ENCODE measurements around the gene SMYD3.

SMYD3 gene

DNA sequence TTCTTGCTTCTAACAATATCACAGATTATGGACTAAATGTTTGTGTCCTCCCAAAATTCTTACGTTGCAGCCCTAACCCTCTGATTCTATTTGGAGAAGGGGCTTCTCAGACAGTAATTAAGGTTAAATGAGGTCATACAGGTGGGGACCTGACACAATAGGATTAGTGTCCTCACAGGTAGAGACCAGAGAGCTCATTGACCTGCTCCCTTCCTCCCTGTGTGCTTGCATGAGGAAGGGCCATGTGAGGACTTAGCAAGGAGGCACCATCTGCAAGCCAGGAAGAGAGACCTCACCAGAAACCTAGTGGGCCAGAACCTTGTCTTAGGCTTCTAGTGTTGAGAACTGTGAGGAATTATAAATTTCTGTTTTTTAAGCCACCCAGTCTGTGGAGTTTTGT is 322.6 kb downstream of the SMYD3 start:
- no peaks in the 10 kb centered on the region for H3K36me3 ChIP-seq (ENCODE audit: control insufficient read depth in 5 of 5, insufficient read depth in 5 of 5, low read length in 5 of 5)
- H3K4me1 ChIP-seq (ENCODE audit: control insufficient read depth in 5 of 5, insufficient read depth in 5 of 5, low read length in 5 of 5): no peaks in the 10 kb centered on the region

DNA sequence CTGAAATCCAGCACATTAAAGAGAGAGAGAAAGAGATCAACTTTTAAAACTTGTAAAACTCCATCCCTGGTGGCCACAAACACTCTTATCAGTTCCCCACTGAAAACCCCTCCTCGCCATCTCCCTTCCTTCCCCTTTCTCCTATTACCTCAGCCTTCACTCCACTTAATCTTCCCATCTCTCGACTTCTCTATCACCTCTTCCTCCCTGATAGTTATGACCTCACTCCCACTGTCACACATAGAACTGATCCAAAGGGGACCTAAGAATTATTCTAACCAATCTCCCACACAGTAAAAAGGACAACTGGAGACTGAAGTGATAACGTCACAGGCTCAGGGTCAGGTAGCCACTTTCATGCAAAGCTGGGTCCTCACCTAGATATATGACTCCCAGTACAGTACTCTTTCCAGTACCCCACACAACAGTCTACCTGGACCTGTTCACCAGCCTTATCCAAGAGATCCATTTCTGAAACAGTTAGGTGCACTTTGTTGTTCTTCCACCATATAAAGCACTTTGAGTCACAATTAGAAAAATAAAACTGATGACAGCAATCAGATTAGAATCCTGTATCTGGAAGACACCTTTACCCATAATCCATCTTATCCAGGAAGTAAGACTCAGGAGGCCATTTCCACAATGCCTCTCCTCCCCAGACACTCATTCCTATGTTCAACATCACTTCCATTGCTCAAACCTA is 324.8 kb downstream of the SMYD3 start:
- H3K9me3 ChIP-seq (ENCODE audit: control insufficient read depth in 5 of 5, low read length in 5 of 5): no peaks in the 10 kb centered on the region
- H3K9ac ChIP-seq (ENCODE audit: low read length in 5 of 5): no peak overlapping the region
- no peak overlapping the region for H3K4me3 ChIP-seq (ENCODE audit: low read depth in 1 of 5, low read length in 5 of 5)
- no peaks in the 10 kb centered on the region for H3K27me3 ChIP-seq (ENCODE audit: control insufficient read depth in 5 of 5, insufficient read depth in 4 of 5, low read length in 5 of 5)
- H3K36me3 ChIP-seq (ENCODE audit: control insufficient read depth in 5 of 5, insufficient read depth in 5 of 5, low read length in 5 of 5): no peaks in the 10 kb centered on the region
- H3K27ac ChIP-seq (ENCODE audit: low read depth, low read length): no peak overlapping the region
- no peaks in the 10 kb centered on the region for H3K4me1 ChIP-seq (ENCODE audit: control insufficient read depth in 5 of 5, insufficient read depth in 5 of 5, low read length in 5 of 5)

More for the DNA sequence above, 322.6 kb downstream of the SMYD3 start:
- H3K27ac ChIP-seq (ENCODE audit: low read depth, low read length): no peak overlapping the region
- H3K27me3 ChIP-seq (ENCODE audit: control insufficient read depth in 5 of 5, insufficient read depth in 4 of 5, low read length in 5 of 5): no peaks in the 10 kb centered on the region
- no peak overlapping the region for H3K9ac ChIP-seq (ENCODE audit: low read length in 5 of 5)
- H3K9me3 ChIP-seq (ENCODE audit: control insufficient read depth in 5 of 5, low read length in 5 of 5): no peaks in the 10 kb centered on the region
- no peak overlapping the region for H3K4me3 ChIP-seq (ENCODE audit: low read depth in 1 of 5, low read length in 5 of 5)

DNA sequence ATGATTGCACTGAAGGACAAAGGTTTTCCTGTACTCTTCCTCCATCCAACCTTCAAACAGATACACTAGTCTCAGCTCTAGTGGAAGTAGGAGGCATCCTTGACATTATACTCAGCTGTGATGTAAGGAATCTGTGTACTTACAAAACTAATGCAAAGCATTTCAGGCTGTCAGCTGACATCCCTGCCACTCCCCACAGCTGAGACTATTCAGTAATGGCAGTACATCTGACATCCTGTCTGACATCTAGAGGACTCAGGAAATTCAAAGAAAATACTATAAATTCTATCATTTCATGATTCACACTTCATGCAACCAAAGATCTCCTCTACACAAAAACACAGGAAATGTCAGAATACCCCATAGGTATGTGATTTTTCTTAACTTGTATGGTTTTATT is 325.8 kb downstream of the SMYD3 start:
- Histone ChIP-seq H3K27me3 (ENCODE audit: control insufficient read depth in 5 of 5, insufficient read depth in 4 of 5, low read length in 5 of 5) (no peaks in the 10 kb centered on the region), H3K4me1 (ENCODE audit: control insufficient read depth in 5 of 5, insufficient read depth in 5 of 5, low read length in 5 of 5) (no peaks in the 10 kb centered on the region), H3K36me3 (ENCODE audit: control insufficient read depth in 5 of 5, insufficient read depth in 5 of 5, low read length in 5 of 5) (no peaks in the 10 kb centered on the region), H3K27ac (ENCODE audit: low read depth, low read length) (no peak overlapping the region), H3K9me3 (ENCODE audit: control insufficient read depth in 5 of 5, low read length in 5 of 5) (no peaks in the 10 kb centered on the region), H3K9ac (ENCODE audit: low read length in 5 of 5) (no peak overlapping the region), H3K4me3 (ENCODE audit: low read depth in 1 of 5, low read length in 5 of 5) (no peak overlapping the region)

DNA sequence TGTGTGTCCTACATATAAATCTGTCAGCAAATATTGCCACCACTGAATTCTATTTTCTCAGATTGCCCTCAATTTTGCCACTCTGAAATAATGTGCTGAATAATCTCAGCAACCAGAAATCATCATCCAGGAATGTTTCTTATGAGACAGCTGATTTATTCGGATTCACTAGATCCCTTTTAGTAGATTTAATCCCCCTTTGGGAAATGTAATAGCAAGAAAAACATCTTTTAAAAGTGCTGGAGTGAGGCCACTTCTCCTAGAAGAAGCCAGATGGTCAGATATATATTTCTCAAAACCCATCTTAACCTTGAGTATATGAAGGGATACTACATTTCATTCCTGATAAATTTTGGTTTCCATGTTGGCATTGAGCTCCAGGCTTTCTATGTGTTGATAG is 327.7 kb downstream of the SMYD3 start:
- Histone ChIP-seq H3K9ac (ENCODE audit: low read length in 5 of 5) (no peak overlapping the region), H3K36me3 (ENCODE audit: control insufficient read depth in 5 of 5, insufficient read depth in 5 of 5, low read length in 5 of 5) (no peaks in the 10 kb centered on the region), H3K9me3 (ENCODE audit: control insufficient read depth in 5 of 5, low read length in 5 of 5) (no peaks in the 10 kb centered on the region), H3K4me1 (ENCODE audit: control insufficient read depth in 5 of 5, insufficient read depth in 5 of 5, low read length in 5 of 5) (no peaks in the 10 kb centered on the region), H3K27me3 (ENCODE audit: control insufficient read depth in 5 of 5, insufficient read depth in 4 of 5, low read length in 5 of 5) (no peaks in the 10 kb centered on the region), H3K4me3 (ENCODE audit: low read depth in 1 of 5, low read length in 5 of 5) (no peak overlapping the region), H3K27ac (ENCODE audit: low read depth, low read length) (no peak overlapping the region)

DNA sequence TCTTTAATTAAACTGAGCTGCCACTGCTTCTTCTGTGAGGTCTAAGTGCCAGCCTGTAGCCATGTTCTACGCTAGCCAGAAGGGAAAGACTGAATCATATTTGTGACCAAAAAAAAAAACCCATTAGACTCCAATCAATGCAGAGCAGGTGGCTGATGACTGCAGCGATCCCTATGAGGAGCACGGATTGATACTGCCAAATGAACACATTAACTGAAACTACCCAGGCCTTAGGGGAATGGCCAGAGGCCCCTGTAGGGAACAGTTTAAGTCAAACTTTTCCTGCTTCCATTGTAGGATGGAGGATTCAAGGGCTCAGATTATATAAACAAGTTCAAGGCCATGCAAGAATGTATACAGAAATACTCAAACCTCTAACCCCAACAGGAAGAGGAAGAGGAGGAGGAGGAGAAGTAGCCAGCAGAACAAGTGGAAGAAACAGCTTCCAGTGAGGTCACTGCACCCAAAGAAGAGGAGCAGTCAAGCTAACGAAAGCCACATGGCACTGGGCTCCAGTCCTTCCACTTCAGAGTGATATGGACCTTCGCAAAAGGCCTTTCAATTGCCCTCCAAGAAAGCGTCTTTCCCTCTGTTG is 328.3 kb downstream of the SMYD3 start:
- Histone ChIP-seq H3K36me3 (ENCODE audit: control insufficient read depth in 5 of 5, insufficient read depth in 5 of 5, low read length in 5 of 5) (no peaks in the 10 kb centered on the region), H3K9me3 (ENCODE audit: control insufficient read depth in 5 of 5, low read length in 5 of 5) (no peaks in the 10 kb centered on the region), H3K4me3 (ENCODE audit: low read depth in 1 of 5, low read length in 5 of 5) (no peak overlapping the region), H3K4me1 (ENCODE audit: control insufficient read depth in 5 of 5, insufficient read depth in 5 of 5, low read length in 5 of 5) (no peaks in the 10 kb centered on the region), H3K27me3 (ENCODE audit: control insufficient read depth in 5 of 5, insufficient read depth in 4 of 5, low read length in 5 of 5) (no peaks in the 10 kb centered on the region), H3K27ac (ENCODE audit: low read depth, low read length) (no peak overlapping the region), H3K9ac (ENCODE audit: low read length in 5 of 5) (no peak overlapping the region)

DNA sequence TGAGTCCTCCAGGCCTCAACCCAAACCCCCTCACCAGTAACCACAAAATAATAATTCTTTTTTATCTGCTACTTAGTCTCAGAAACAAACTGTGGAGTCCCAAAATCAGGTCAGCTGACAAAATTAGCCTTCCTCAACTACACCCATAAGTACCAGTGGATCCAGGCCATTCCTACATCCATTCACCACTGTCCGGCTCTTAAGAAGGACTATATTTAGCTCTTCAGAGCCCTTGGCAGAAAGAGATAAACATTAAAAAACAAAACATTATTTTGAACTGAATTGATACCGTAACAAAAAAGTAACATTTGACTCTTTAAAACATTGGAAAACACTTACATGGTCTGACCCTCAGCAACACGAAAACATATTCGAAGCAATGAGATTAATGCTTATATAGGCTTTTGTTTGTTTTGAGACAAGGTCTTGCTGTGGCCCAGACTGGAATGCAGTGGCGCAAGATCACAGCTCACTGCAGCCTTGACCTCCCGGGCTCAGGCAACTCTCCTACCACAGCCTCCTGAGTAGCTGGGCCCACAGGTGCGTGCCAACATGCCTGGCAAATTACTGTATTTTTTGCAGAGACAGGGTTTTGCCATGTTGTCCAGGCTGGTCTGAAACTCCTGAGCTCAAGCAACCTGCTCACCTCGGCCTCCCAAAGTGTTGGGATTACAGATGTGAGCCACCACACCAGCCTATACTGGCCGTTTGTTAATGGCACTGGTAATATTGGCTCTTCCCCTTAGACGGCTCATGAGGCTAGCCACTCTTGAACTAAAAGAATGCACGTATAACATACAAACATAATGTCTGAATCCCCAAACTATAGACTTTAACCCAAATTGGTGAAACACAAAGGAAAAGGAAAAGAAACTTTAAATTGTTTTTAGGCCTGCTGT is 330.7 kb downstream of the SMYD3 start:
- Histone ChIP-seq H3K4me1 (ENCODE audit: control insufficient read depth in 5 of 5, insufficient read depth in 5 of 5, low read length in 5 of 5) (no peaks in the 10 kb centered on the region), H3K9ac (ENCODE audit: low read length in 5 of 5) (no peak overlapping the region)

DNA sequence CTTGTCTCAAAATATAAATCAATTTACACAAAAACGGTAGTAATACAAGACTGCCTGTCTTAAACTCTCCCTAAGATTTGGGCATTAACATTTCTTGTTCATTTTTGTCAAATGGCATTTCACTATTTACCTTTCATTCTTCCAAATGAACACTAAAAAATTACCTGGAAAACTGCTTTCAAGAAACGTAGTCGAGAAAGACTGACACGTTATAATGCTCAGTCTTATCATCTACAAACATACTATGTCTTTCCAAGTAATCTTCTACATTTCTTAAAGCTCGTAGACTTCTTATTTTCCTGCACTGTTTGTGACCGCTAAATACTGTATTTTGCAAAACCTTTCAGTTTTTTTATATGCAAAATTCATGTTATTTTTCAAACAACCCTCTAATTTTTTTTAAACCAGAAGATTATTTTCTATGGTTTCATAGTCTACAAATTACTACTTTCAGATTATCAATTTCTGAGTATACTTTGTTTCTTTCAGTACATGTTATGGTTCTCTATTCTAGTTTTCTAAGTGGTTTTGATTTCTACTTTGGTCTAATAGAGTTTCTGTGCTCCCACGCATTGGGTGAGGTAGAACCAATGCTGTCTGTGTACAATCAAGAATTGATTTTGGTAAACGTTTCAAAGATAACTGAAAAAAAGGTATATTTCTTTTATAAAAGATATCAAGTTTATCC is 336.4 kb downstream of the SMYD3 start:
- Histone ChIP-seq H3K9me3 (ENCODE audit: control insufficient read depth in 5 of 5, low read length in 5 of 5) (no peaks in the 10 kb centered on the region), H3K27ac (ENCODE audit: low read depth, low read length) (no peak overlapping the region), H3K4me1 (ENCODE audit: control insufficient read depth in 5 of 5, insufficient read depth in 5 of 5, low read length in 5 of 5) (no peaks in the 10 kb centered on the region), H3K4me3 (ENCODE audit: low read depth in 1 of 5, low read length in 5 of 5) (no peak overlapping the region), H3K36me3 (ENCODE audit: control insufficient read depth in 5 of 5, insufficient read depth in 5 of 5, low read length in 5 of 5) (peaks cover 0 to 3% (median 0%) of the 10 kb centered on the region in 5 donors), H3K9ac (ENCODE audit: low read length in 5 of 5) (no peak overlapping the region), H3K27me3 (ENCODE audit: control insufficient read depth in 5 of 5, insufficient read depth in 4 of 5, low read length in 5 of 5) (no peaks in the 10 kb centered on the region)

More for the DNA sequence above, 330.7 kb downstream of the SMYD3 start:
- Histone ChIP-seq H3K27me3 (ENCODE audit: control insufficient read depth in 5 of 5, insufficient read depth in 4 of 5, low read length in 5 of 5) (no peaks in the 10 kb centered on the region), H3K27ac (ENCODE audit: low read depth, low read length) (no peak overlapping the region), H3K4me3 (ENCODE audit: low read depth in 1 of 5, low read length in 5 of 5) (no peak overlapping the region), H3K36me3 (ENCODE audit: control insufficient read depth in 5 of 5, insufficient read depth in 5 of 5, low read length in 5 of 5) (no peaks in the 10 kb centered on the region), H3K9me3 (ENCODE audit: control insufficient read depth in 5 of 5, low read length in 5 of 5) (no peaks in the 10 kb centered on the region)

DNA sequence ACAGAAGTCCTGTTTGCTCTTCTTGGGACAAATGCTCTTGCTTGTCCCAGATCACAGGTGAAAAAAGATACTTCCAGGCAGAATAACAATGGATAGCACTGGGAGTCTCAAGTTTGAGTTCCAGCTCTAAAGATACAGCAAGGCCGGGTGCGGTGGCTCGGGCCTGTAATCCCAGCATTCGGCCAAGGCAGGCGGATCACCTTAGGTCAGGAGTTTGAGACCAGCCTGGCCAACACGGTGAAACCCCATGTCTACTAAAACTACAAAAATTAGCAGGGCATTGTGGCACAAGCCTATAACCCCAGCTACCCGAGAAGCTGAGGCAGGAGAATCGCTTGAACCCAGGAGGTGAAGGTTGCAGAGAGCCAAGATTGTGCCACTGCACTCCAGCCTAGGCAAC is 337.6 kb downstream of the SMYD3 start:
- H3K27ac ChIP-seq (ENCODE audit: low read depth, low read length): no peak overlapping the region
- no peaks in the 10 kb centered on the region for H3K4me1 ChIP-seq (ENCODE audit: control insufficient read depth in 5 of 5, insufficient read depth in 5 of 5, low read length in 5 of 5)
- no peaks in the 10 kb centered on the region for H3K27me3 ChIP-seq (ENCODE audit: control insufficient read depth in 5 of 5, insufficient read depth in 4 of 5, low read length in 5 of 5)
- H3K9me3 ChIP-seq (ENCODE audit: control insufficient read depth in 5 of 5, low read length in 5 of 5): no peaks in the 10 kb centered on the region
- no peak overlapping the region for H3K9ac ChIP-seq (ENCODE audit: low read length in 5 of 5)
- no peak overlapping the region for H3K4me3 ChIP-seq (ENCODE audit: low read depth in 1 of 5, low read length in 5 of 5)
- H3K36me3 ChIP-seq (ENCODE audit: control insufficient read depth in 5 of 5, insufficient read depth in 5 of 5, low read length in 5 of 5): peaks cover 0 to 3% (median 0%) of the 10 kb centered on the region in 5 donors

DNA sequence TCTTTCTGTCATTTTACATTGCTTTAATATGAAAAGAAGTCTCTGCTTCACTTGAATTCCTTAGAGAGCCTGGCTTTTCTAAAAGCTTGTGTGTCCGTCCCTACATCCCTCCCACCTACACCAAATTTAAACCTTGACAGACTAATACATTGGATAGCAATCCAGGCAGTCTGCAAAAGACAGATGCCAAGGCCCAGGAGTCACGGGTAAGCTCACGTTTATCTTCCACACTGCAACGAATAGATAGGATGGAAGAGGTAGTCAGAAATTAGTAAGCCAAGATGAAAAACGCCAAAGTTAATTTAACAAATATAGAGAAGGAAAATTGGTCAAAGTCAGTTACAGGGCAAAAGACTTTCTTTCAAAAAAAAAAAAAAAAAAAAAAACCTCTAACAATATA is 338.1 kb downstream of the SMYD3 start:
- no peak overlapping the region for H3K27ac ChIP-seq (ENCODE audit: low read depth, low read length)
- peaks cover 0 to 3% (median 0%) of the 10 kb centered on the region in 5 donors for H3K36me3 ChIP-seq (ENCODE audit: control insufficient read depth in 5 of 5, insufficient read depth in 5 of 5, low read length in 5 of 5)
- no peaks in the 10 kb centered on the region for H3K4me1 ChIP-seq (ENCODE audit: control insufficient read depth in 5 of 5, insufficient read depth in 5 of 5, low read length in 5 of 5)
- H3K9ac ChIP-seq (ENCODE audit: low read length in 5 of 5): no peak overlapping the region
- H3K4me3 ChIP-seq (ENCODE audit: low read depth in 1 of 5, low read length in 5 of 5): no peak overlapping the region
- no peaks in the 10 kb centered on the region for H3K9me3 ChIP-seq (ENCODE audit: control insufficient read depth in 5 of 5, low read length in 5 of 5)
- H3K27me3 ChIP-seq (ENCODE audit: control insufficient read depth in 5 of 5, insufficient read depth in 4 of 5, low read length in 5 of 5): no peaks in the 10 kb centered on the region
